Glomerular visceral epithelial cell (primary cell): Measurements from ENCODE around the gene C3AR1.
"Not testable (repeated sequence)": the region's sequence is repeated elsewhere in the genome, so short reads cannot be mapped to it uniquely, and the experiment has no call there.

Experiments
- DNase-seq: peaks from one replicate; pipeline ENCODE4 v3.0.0-alpha.2; 2016; ENCODE audit errors: extremely low spot score

C3AR1 gene

GRCh38 chr12:8065991-8066594, at the start of gene C3AR1:
Gene C3AR1 (minus strand): TSS chr12:8066359. CDS start chr12:8060185, 6,174 bp downstream.
- DNase-seq, result peak; percentile 49

GRCh38 chr12:8113117-8113516, 47.0 kb upstream of the C3AR1 start:
- DNase-seq, result not testable (repeated sequence)

GRCh38 chr12:8108808-8109398, 42.7 kb upstream of the C3AR1 start:
- peak; percentile 75 for DNase-seq

GRCh38 chr12:8099235-8099634, 33.1 kb upstream of the C3AR1 start:
- no peak for DNase-seq

DNA sequence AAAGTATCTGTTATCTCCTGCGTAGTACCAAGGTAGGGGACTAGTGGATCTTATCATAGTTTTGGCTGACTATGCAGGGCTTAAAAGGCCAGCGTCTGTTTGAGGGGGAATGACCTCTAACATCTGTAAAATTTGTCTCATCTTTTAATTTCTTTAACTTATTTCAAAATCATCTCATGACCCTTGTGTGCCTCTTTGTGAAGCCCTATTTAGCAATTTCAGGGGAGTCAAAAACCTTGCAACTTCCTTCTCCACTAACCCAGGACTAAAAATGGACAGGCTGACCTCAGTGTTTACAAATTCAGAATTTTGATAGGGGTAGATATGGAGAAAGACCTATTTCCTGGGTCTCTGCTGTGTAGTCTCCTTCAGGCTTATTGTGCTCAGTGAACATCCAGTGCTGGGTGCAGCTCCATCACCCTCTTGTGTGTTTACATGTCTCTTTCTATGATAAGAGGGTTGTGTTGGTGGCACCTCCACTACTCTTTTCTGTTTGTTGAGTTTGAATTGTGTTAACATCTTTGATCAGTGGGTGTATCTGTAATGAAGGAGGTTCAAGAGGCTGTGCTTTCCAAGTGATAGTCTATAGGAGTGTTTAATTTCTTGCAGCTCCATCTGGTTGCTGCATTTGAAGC, 30.2 kb upstream of the C3AR1 start:
- DNase-seq, result no peak

DNA sequence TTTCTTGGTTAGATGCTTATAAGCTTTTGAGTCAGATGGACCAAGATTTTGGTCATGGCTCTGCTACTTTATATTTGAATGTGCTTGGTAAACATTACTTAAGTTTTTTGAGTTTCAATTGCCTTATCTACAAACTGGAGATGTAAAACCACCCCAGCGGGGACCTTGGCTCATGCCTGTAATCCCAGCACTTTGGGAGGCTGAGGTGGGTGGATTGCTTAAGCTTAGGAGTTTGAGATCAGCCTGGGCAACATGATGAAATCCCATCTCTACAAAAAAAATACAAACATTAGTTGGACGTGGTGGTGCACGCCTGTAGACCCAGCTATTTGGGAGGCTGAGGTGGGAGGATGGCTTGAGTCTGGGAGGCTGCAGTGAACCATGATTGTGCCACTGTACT, 27.1 kb upstream of the C3AR1 start:
- DNase-seq, result no peak

GRCh38 chr12:8089716-8090115, 23.6 kb upstream of the C3AR1 start:
- no peak for DNase-seq

DNA sequence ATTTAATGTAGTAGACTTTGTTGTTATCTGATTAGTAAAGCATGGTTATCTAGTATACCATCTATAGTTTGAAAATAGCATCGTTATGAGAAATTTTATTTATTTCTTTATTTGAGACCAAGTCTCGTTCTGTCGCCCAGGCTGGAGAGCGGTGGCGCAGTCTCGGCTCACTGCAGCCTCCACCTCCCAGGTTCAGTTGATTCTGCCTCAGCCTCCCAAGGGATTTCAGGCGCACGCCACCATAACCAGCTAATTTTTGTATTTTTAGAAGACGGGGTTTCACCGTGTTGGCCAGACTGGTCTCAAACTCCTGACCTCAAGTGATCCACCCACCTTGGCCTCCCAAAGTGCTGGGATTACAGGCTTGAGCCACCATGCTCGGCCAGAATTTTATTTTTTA, 23.1 kb upstream of the C3AR1 start:
- not testable (repeated sequence) for DNase-seq

DNA sequence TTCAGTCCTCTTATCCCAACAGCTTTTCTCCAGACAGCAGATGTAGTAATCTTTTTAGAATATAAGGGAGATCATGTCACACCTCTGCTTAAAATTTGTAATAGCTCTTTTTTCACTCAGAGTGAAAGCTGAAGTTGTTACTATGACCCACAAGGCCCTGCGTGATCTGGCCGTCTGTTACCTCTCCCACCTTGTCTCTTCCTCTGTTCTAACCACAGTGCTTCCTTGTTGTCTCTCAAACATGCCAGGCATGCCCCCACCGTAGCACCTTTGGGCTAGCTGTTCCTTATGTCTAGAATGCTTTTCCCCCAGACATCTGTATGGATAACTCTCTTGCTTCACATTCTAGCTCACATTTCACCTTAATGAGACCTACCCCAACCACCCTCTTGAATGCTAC, 22.4 kb upstream of the C3AR1 start:
- DNase-seq, result no peak

DNA sequence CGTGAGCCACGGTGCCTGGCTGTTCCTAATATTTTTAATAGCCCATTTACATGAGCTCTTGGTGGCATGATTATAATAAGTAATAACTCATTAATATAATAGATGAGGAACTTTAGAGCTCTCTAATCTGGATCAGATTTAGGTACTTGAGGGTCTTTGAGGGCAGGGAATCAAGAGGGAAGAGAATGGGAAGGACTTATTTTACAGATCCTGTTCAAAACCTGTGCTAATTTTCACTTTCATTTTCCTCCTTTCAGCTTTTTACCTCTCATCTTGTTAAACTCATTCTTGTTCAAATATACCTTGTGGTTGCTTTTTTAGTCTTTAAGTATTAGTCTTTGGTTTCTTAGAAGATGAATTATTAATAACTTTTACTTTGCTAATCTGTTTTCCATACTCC, 21.5 kb upstream of the C3AR1 start:
- no peak for DNase-seq

DNA sequence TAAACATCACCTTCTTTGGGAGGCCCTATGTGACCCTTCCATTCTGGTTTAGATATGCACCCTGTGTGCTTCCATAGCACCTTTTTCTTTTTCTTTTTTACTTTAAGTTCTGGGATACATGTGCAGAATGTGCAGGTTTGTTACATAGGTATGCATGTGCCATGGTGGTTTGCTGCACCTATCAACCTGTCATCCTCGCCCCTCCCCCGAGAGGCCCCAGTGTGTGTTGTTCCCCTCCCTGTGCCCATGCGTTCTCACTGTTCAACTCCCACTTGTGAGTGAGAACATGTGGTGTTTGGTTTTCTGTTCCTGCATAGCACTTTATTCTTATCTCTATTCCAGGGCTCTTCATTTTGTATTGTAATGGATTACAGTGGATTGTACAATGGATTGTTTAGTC, 18.2 kb upstream of the C3AR1 start:
- not testable (repeated sequence) for DNase-seq

DNA sequence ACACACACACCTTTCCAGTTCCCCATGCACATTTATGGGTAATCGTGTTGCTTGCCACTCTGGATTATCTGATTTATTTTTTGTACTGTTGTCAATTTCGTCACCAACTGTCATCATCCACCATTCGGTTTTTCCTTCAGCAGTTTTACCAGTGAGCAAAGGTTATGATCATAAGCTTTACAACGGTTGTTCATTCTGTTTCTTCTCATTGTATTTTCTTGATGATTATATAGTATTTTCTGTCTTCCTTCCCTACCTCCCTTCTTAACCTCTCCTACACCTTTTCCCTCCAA, 16.6 kb upstream of the C3AR1 start:
- no peak for DNase-seq

GRCh38 chr12:8081251-8081920, 15.2 kb upstream of the C3AR1 start:
- peak; percentile 18 for DNase-seq

DNA sequence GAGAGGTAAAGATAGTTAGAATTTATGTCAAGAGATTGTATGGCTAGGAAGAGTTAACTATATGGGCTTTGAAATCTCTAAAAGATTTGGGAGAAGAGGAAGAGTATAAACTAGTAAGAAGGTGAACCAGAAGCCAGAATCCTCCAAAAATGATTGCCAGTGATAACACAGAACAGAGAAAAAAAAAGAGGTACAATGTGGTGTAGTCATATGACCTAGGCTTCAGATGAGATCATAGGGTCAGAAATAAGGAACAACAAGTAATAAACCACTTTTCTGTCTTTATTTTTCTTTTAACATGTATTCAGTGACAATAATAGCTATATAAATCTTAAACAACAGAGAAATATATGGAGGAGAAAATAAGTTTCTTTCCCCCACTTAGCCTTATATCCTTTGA, 14.0 kb upstream of the C3AR1 start:
- DNase-seq, result no peak

GRCh38 chr12:8078916-8079315, 12.8 kb upstream of the C3AR1 start:
- DNase-seq, result no peak

DNA sequence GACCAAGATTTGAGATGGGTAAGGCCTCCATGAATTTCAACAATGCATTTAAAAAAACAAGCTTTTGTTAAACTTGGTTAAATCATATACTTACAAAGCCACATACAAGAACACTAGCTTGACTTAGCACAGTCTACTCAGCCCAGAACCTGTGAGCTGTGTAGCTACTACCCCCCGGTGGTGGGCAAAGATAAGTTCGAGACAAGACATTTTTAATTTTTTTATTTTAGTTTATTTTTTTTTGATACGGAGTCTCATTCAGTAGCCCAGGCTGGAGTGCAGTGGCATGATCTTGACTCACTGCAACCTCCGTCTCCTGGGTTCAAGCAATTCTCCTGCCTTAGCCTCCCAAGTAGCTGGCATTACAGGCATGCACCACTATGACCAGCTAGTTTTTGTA, 12.2 kb upstream of the C3AR1 start:
- DNase-seq, result peak; percentile 59

DNA sequence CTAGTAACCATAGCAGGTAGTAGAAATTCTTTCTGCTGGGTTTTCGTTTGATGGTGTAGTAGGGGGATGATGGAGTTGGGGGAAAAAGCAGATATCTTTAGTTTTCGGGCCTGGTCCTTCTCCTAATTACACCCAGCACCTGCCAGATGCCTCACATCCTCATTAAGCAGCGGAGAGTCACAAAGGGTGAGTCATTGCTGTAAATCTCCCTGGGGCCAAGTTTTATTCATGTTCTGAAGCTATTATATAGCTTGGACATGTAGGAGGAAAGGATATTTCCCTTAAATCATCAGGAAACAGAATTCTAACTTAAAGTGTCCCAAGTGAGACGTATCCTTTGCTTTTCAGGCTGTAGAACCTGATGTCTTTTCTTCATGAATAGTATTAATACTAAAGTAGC, 11.0 kb upstream of the C3AR1 start:
- DNase-seq, result peak; percentile 17

GRCh38 chr12:8076366-8076765, 10.2 kb upstream of the C3AR1 start:
- DNase-seq, result no peak

- DNase-seq, result no peak
Observed at GRCh38 chr12:8075935-8076334, 9.8 kb upstream of the C3AR1 start.

DNA sequence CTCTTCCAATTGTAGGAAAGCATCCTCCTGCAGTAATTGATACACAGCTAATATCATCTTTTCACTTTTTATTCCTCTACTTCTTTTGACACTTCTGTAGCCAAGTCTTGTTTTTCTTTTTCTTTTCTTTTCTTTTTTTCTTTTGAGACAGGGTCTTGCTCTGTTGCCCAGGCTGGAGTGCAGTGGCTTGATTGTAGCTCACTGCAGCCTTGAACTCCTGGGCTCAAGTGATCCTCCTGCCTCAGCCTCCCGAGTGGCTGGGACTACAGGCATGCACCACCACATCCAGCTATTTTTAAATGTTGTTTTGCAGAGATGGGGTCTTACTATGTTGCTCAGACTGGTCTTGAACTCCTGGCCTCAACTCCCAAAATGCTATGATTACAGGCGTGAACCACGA, 5.7 kb upstream of the C3AR1 start:
- DNase-seq, result not testable (repeated sequence)

- DNase-seq, result no peak
Observed at GRCh38 chr12:8069582-8069981, 3.4 kb upstream of the C3AR1 start.

DNA sequence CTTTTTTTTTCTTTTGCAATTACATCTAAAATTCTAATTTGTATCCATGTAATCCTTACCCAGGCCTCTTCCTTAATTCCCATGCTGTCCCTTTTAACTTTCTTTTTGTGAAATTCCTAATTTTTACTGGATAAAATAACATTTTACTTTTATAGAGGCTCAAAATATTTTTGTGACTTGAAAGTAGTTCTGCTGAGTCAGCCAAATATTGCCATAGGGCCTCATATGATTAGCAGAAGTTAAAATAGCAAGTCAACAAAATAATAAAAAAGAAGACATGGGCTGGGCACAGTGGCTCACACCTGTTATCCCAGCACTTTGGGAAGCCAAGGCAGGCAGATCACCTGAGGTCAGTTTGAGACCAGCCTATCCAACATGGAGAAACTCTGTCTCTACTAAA, 2.0 kb downstream of the C3AR1 start:
- no peak for DNase-seq

- DNase-seq, result no peak
Observed at GRCh38 chr12:8058506-8058905, 7.7 kb downstream of the C3AR1 start.
